Measurements from ENCODE around the gene DNAJC3.

- TF ChIP-seq, protein P1, sequence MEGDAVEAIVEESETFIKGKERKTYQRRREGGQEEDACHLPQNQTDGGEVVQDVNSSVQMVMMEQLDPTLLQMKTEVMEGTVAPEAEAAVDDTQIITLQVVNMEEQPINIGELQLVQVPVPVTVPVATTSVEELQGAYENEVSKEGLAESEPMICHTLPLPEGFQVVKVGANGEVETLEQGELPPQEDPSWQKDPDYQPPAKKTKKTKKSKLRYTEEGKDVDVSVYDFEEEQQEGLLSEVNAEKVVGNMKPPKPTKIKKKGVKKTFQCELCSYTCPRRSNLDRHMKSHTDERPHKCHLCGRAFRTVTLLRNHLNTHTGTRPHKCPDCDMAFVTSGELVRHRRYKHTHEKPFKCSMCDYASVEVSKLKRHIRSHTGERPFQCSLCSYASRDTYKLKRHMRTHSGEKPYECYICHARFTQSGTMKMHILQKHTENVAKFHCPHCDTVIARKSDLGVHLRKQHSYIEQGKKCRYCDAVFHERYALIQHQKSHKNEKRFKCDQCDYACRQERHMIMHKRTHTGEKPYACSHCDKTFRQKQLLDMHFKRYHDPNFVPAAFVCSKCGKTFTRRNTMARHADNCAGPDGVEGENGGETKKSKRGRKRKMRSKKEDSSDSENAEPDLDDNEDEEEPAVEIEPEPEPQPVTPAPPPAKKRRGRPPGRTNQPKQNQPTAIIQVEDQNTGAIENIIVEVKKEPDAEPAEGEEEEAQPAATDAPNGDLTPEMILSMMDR (IDR thresholded peaks at IDR 0.05) = peak in 3 of 4 experiments; percentile 21 to 34 (median 29)
- TF ChIP-seq POLR2A (IDR thresholded peaks at IDR 0.05) = no peak
Measured at GRCh38 chr13:95660981-95661581, 15.9 kb upstream of the DNAJC3 start.
